ENCODE data around the gene PPP1R1B.

The PPP1R1B gene

DNA sequence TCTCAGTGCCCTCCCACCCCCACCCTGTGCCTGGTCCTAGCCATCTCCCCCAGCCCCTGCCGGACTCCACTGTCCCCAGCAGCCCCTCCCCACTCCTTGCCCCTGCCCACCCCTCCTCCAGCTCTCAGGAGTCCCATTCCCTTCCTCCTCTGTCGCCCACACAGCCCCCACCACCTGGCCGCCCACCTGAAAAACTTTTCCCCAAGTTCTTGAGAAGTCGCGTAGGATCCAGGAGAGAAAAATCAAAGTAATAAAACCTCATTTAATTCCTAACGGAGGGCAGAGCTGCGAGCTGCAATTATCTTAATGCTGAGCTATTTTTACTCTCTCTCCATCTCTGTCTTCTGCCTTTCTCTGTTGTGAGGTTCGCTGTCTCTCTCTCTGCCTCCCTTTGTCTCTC lies 2.4 kb upstream of the PPP1R1B start:
- TF ChIP-seq, protein P1, sequence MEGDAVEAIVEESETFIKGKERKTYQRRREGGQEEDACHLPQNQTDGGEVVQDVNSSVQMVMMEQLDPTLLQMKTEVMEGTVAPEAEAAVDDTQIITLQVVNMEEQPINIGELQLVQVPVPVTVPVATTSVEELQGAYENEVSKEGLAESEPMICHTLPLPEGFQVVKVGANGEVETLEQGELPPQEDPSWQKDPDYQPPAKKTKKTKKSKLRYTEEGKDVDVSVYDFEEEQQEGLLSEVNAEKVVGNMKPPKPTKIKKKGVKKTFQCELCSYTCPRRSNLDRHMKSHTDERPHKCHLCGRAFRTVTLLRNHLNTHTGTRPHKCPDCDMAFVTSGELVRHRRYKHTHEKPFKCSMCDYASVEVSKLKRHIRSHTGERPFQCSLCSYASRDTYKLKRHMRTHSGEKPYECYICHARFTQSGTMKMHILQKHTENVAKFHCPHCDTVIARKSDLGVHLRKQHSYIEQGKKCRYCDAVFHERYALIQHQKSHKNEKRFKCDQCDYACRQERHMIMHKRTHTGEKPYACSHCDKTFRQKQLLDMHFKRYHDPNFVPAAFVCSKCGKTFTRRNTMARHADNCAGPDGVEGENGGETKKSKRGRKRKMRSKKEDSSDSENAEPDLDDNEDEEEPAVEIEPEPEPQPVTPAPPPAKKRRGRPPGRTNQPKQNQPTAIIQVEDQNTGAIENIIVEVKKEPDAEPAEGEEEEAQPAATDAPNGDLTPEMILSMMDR (IDR thresholded peaks at IDR 0.05; ENCODE audit: insufficient read depth, missing control alignments) = no peak
- DNase-seq (ENCODE audit: insufficient read length, low spot score) = no peak
- no peak for FAIRE-seq

DNA sequence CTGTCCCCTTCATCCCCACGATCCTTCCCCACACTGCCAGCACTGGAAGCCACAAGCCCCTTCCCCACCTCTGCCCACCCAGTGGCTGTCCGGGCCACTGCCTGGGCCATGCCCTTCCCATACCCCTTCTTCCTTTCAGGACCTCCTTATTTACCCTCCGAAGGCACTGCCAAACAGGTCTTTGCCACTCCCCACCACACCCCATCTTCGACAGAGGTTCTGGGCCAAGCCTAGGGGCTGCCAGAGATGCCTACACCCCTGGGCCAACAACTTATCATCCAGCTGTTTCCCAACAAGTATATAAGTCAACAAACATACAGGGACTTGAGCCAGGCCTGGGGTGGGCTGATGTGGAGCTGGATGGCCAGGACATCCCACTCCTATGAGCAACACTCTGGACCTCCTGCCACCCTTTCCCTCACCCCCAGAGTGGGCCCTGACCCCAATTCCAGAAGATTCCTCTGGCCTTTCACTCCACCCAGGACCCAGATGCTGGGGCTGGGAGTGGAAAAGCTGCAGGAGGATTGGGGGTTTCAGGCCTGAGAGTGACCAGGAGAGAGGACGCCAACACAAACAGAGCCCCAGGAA lies 1.5 kb upstream of the PPP1R1B start:
- FAIRE-seq (no peak), DNase-seq (ENCODE audit: insufficient read length, low spot score) (no peak)
- TF ChIP-seq, protein P1 (IDR thresholded peaks at IDR 0.05; ENCODE audit: insufficient read depth, missing control alignments) = no peak

DNA sequence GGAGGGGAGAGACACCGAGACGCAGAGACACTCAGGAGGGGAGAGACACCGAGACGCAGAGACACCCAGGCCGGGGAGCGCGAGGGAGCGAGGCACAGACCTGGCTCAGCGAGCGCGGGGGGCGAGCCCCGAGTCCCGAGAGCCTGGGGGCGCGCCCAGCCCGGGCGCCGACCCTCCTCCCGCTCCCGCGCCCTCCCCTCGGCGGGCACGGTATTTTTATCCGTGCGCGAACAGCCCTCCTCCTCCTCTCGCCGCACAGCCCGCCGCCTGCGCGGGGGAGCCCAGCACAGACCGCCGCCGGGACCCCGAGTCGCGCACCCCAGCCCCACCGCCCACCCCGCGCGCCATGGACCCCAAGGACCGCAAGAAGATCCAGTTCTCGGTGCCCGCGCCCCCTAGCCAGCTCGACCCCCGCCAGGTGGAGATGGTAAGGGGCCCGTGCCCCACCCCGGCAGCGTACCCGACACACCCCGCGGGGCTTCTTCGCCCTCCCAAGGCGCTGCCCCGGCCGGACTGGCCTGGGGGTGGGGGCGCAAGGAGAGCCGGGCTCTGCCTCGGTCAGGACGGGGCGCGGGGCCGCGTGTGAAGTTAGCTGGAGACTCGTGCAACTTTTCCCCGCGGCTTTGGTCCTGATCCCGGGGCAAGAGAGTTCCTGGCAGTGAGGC lies 427 bp downstream of the PPP1R1B start:
- FAIRE-seq (no peak), DNase-seq (ENCODE audit: insufficient read length, low spot score) (no peak)
- TF ChIP-seq, protein P1 (IDR thresholded peaks at IDR 0.05; ENCODE audit: insufficient read depth, missing control alignments) = no peak

DNA sequence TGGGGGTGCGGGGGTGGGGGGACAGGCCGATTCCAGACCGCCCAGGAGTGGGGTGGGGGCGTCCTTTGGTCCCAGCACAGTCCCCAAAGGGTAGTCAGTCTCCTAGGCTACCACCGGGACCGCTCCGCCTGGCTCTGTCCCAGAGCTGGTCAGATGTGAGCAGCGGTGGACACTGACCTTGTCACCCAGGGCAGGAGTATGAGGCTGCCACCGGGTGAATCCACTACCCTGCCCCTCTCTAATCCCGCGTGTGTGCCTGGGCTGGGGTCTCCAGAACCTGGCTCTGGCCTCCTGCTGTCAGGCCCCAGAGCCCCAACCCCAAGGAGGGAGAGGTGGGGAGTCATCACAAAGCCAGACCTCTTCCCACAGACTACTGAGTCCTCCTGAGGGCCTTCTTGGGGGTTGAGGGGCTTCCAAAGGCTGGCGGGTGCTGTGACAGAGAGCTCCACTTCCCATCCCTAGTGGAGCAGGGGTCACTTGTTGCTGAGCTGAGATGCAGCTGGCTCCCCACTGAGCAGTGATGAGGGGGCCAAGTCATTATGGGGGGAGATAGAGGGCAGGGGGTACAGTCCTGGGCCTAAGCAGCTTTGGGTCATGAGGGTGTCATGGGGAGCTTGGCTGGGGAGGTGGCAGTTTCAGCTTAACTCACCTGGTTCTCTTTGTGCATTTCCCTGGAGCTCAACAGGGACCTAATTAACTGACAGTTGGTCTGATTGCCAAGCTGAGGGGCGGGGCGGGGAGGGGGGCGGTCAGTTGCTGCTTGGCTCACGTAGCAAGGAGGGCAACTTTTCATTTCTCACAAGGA lies 1.2 kb downstream of the PPP1R1B start:
- FAIRE-seq (no peak), DNase-seq (ENCODE audit: insufficient read length, low spot score) (no peak)
- TF ChIP-seq, protein P1 (IDR thresholded peaks at IDR 0.05; ENCODE audit: insufficient read depth, missing control alignments) = no peak

DNA sequence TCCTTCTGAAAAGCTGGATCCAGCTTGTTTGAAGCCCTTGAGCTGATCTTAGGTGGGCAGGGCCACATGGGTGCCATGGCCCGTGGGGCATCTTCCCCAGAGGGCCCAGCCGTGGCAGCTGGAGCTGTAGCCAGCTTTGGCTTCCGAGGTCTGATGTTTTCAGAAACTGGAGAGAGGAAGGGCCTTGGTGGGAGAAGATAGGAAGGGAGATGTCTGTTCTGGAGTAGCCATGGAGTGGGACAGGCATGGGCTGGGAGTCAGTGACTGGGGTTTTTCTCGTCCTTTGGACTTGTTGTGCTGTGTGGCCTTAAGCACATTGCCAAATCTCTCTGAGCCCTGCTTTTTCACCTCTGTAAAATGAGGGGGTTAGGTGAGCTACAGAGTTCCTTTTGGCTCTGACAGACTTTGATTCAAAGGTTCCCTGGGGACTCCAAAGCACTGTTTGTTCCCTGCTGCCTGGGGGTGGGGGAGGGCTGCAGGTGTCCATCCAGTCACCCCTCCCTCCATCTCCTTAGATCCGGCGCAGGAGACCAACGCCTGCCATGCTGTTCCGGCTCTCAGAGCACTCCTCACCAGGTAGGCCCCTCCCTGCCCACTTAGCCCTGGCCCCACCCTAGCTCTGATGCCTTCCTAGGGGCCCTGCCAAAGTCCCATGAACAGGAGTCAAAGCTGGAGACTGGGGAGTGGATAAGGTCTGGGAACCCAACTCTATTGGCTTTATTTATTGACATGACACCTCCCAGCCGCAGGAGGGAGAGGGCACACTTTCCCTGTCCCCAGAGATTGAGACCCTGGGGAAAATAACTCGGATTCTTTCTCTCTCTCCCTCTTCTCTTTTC lies 2.1 kb downstream of the PPP1R1B start:
- FAIRE-seq (no peak), DNase-seq (ENCODE audit: insufficient read length, low spot score) (no peak)
- TF ChIP-seq, protein P1 (IDR thresholded peaks at IDR 0.05; ENCODE audit: insufficient read depth, missing control alignments) = no peak

DNA sequence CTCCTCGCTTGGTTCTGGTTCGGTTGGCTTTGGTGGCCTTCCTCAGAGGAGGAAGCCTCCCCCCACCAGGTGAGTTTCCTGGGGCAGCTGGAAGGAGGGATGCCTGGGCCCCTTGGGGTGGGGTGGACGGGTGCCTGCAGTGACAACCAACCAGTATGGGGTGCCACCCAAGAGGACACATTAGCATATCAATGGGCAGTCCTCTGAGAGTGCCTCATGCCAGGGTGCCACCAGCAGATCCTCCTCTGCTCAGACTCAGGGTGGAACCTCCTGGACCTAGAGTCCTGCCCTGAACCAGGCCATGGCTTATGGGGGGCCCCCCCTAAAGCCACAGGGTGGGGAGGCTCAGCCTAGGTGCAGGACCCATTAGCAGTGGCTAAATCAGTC lies 2.7 kb downstream of the PPP1R1B start:
- FAIRE-seq = no peak
- TF ChIP-seq, protein P1 (IDR thresholded peaks at IDR 0.05; ENCODE audit: insufficient read depth, missing control alignments) = no peak

More for the DNA sequence above, 2.7 kb downstream of the PPP1R1B start:
- no peak for DNase-seq (ENCODE audit: insufficient read length, low spot score)

Measured in D721Med (cell line).